Smooth muscle cell (in vitro differentiated cells): ENCODE measurements around the gene GRB7. TPM values are rescaled to one million over a fixed set of nuclear protein-coding genes. Genes with fewer than 3 reads are reported as not detected.
A peak's percentile ranks its signal among the peaks of the same experiment; 100 is the strongest.

Experiments used
- DNase-seq: peaks from one replicate; lab custom pipeline; 2025; ENCODE audit not compliant: unreplicated experiment; lab: John Stamatoyannopoulos, UW
- H2AFZ ChIP-seq: fragments of 200-600 bp; sonication (generic); 2 replicates; pipeline ENCODE4 v1.6.0; 2016; ENCODE audit warnings: antibody characterized with exemption, low read depth, mild to moderate bottlenecking
- H3F3A ChIP-seq: fragments of 200-600 bp; sonication (generic); 2 replicates; pipeline ENCODE4 v1.6.0; 2017; ENCODE audit warnings: antibody characterized with exemption, low read depth
- H3K27ac ChIP-seq: fragments of 200-600 bp; sonication (generic); 2 replicates; pipeline ENCODE4 v1.5.1; 2016; ENCODE audit warnings: low read depth, mild to moderate bottlenecking
- H3K27me3 ChIP-seq: fragments of 200-600 bp; sonication (generic); 2 replicates; pipeline ENCODE4 v1.6.1; 2016; ENCODE audit warnings: low read depth, mild to moderate bottlenecking
- H3K36me3 ChIP-seq: fragments of 200-600 bp; sonication (generic); 2 replicates; pipeline ENCODE4 v1.5.1; 2016; ENCODE audit warnings: low read depth
- H3K4me1 ChIP-seq: fragments of 200-600 bp; sonication (generic); 2 replicates; pipeline ENCODE4 v1.5.1; 2016; ENCODE audit warnings: low read depth
- H3K4me2 ChIP-seq: fragments of 200-600 bp; sonication (generic); 2 replicates; pipeline ENCODE4 v1.6.0; 2016; ENCODE audit warnings: mild to moderate bottlenecking
- H3K4me3 ChIP-seq: fragments of 200-600 bp; sonication (generic); 2 replicates; pipeline ENCODE4 v1.5.1; 2016; ENCODE audit warnings: mild to moderate bottlenecking
- H3K79me2 ChIP-seq: fragments of 200-600 bp; sonication (generic); 2 replicates; pipeline ENCODE4 v1.6.0; 2016; ENCODE audit warnings: low read depth, mild to moderate bottlenecking
- H3K9ac ChIP-seq: fragments of 200-600 bp; sonication (generic); 2 replicates; pipeline ENCODE4 v1.6.0; 2016; ENCODE audit warnings: low read depth
- H3K9me3 ChIP-seq: fragments of 200-600 bp; sonication (generic); replicated peaks from 2 replicates; pipeline ENCODE4 v1.5.1; 2016; ENCODE audit warnings: low read depth
- H4K20me1 ChIP-seq: fragments of 200-600 bp; sonication (generic); 2 replicates; pipeline ENCODE4 v1.6.0; 2016; ENCODE audit warnings: low read depth
- WGBS: methylation state at CpG from one replicate; pipeline ENCODE4 v1.1.7; 2016; ENCODE audit warnings: low lambda C conversion rate; 5-methylcytosine and 5-hydroxymethylcytosine counted together
- polyA plus RNA-seq: library from polyadenylated mRNA; unstranded; fragments of >200 nt; fragmentation: Nextera tagmentation; extraction: Ambion mirVana; gene quantifications from 2 replicates; pipeline ENCODE4 v1.2.1, GENCODE V29; 2016
- total RNA-seq: library from RNA; depleted of rRNA; stranded (reverse); fragments of >200 nt; gene quantifications from 2 replicates; pipeline ENCODE4 v1.2.3, GENCODE V29; 2014
- TF ChIP-seq, protein P1 (sequence below): fragments of 200-600 bp; sonication (generic); IDR thresholded peaks from 2 replicates; pipeline ENCODE4 v1.5.1; 2017; ENCODE audit warnings: borderline replicate concordance, mild to moderate bottlenecking, antibody characterized with exemption; ENCODE audit not compliant: insufficient read depth, poor library complexity, severe bottlenecking

GRB7 gene
- total and polyA plus RNA-seq, 2 experiments from 2014 or later, result 2.7 to 4.1 TPM

DNA sequence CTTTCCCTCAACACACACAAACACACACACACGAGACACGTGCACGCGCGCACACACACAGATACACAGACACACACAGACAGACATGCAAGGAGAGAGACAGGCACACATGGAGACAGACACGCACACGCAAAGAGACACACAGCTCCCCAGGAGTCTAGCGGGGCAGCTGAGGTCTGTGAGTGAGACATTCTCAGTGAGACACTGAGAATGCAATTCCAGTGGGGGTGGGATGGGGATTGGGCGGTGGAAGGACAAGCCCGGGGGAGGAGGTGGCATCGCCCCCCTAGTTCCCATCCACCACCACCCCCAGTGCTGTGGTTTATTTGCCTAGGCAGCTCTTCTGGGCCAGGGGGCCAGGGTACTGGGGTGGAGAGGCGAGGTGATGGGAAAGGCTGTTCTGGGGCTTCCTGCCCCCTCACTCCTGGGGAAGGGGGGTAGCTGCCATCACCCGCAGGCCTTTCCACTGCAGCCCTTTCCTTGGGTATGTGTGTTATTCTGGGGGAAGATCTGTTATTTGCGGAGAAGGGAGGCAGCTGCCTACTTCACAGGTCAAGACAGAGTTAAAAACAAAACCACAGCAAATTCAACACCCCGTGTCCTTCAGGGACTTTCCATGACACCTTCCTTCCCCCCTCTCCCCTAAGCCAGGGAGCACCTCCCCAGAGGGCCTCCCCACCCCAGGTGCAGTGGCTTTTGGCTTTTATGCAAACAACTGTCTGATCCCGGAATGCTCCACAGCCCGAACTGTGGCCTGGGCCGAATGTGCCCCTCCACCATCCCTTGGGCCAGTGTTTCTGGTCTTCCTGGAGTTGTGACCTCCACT is 18.0 kb downstream of the GRB7 start:
- H3K79me2 ChIP-seq, result no peaks in the 10 kb centered on the region
- peak overlapping the region; percentile 94 for H3K27ac ChIP-seq
- peak overlapping the region; percentile 91 for H3K4me2 ChIP-seq
- no peaks in the 10 kb centered on the region for H3K27me3 ChIP-seq
- no peaks in the 10 kb centered on the region for H3K36me3 ChIP-seq
- H3K4me3 ChIP-seq, result no peak overlapping the region
- WGBS, result 51% methylated on average over 17 of the region's 18 CpGs
- no peaks in the 10 kb centered on the region for H4K20me1 ChIP-seq
- peak overlapping the region; percentile 81 for H3K9ac ChIP-seq
- TF ChIP-seq, protein P1, sequence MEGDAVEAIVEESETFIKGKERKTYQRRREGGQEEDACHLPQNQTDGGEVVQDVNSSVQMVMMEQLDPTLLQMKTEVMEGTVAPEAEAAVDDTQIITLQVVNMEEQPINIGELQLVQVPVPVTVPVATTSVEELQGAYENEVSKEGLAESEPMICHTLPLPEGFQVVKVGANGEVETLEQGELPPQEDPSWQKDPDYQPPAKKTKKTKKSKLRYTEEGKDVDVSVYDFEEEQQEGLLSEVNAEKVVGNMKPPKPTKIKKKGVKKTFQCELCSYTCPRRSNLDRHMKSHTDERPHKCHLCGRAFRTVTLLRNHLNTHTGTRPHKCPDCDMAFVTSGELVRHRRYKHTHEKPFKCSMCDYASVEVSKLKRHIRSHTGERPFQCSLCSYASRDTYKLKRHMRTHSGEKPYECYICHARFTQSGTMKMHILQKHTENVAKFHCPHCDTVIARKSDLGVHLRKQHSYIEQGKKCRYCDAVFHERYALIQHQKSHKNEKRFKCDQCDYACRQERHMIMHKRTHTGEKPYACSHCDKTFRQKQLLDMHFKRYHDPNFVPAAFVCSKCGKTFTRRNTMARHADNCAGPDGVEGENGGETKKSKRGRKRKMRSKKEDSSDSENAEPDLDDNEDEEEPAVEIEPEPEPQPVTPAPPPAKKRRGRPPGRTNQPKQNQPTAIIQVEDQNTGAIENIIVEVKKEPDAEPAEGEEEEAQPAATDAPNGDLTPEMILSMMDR, result no peak
- H3K4me1 ChIP-seq, result peaks cover 13% of the 10 kb centered on the region
- no peak overlapping the region for H2AFZ ChIP-seq
- H3F3A ChIP-seq, result peaks cover 15% of the 10 kb centered on the region
- no peak for DNase-seq
- H3K9me3 ChIP-seq, result no peaks in the 10 kb centered on the region

DNA sequence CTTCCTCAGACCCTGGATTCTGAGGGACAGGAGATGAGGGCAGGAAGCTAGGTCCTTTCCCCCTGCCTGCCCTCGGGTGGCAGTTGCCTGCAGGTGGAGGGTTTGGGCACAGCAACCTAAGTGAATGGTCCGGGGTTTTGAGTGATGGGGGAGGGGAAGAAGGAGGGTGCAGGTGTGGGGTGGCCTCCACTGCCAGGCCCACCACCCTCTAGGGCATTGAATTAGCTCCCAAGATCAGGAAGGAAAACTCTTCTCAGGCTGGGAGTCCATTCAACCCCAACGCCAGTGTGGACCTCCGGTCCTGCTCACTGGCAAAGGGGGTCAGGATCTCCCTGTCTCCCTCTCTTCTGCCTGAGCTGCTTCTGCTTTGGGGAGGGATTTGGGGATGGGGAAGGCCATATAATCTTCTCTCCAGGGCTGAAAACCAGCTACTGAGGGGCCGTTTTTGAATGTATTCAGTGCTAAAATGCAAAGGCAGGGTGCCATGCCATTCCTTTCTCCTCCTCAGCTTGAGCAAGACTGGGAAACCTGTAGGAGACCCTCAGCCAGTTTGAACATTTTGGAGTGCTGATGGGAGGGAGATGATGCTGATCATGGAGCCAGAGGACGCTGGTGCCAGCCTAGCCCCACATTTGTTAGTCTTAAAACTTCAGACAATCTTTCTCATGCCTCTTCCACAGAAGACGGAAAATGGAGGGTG is 18.8 kb downstream of the GRB7 start:
- no peak for DNase-seq
- Histone ChIP-seq H3K9me3 (no peaks in the 10 kb centered on the region), H3K4me3 (no peak overlapping the region), H3K27me3 (no peaks in the 10 kb centered on the region), H4K20me1 (no peaks in the 10 kb centered on the region), H3K4me2 (no peak overlapping the region), H2AFZ (no peak overlapping the region), H3K27ac (peak overlapping the region; percentile 94), H3K9ac (no peak overlapping the region), H3K4me1 (peaks cover 13% of the 10 kb centered on the region), H3K36me3 (no peaks in the 10 kb centered on the region), H3F3A (peaks cover 15% of the 10 kb centered on the region), H3K79me2 (no peaks in the 10 kb centered on the region)
- 84% methylated on average over 7 of the region's 7 CpGs for WGBS
- TF ChIP-seq, protein P1, result no peak

- no peak overlapping the region for H3K4me3 ChIP-seq
- no peaks in the 10 kb centered on the region for H3K79me2 ChIP-seq
- no peaks in the 10 kb centered on the region for H3K27me3 ChIP-seq
- H3K27ac ChIP-seq, result peak overlapping the region; percentile 71
- H3K4me2 ChIP-seq, result peak overlapping the region; percentile 23
- no peak overlapping the region for H2AFZ ChIP-seq
- TF ChIP-seq, protein P1, result no peak
- H4K20me1 ChIP-seq, result no peaks in the 10 kb centered on the region
- H3F3A ChIP-seq, result peaks cover 15% of the 10 kb centered on the region
- no peaks in the 10 kb centered on the region for H3K9me3 ChIP-seq
- peak overlapping the region; percentile 14 for H3K9ac ChIP-seq
- WGBS, result 92% methylated on average over 4 of the region's 4 CpGs
- peaks cover 13% of the 10 kb centered on the region for H3K4me1 ChIP-seq
- DNase-seq, result no peak
- H3K36me3 ChIP-seq, result no peaks in the 10 kb centered on the region
Measured at GRCh38 chr17:39757176-39757662, 19.5 kb downstream of the GRB7 start.
